Hematopoietic multipotent progenitor cell treated with erythropoietin and hydrocortisone succinate and interleukin-3 and kit ligand, for 8 days (in vitro differentiated cells): ENCODE measurements around the gene FAM13A.
"Not testable (repeated sequence)": the region's sequence is repeated elsewhere in the genome, so short reads cannot be mapped to it uniquely, and the experiment has no call there.

Source experiments
- DNase-seq: peaks from one replicate; pipeline ENCODE4 v3.0.0-alpha.2; 2015

Gene FAM13A

GRCh38 chr4:89039730-89040338, 17.2 kb downstream of the FAM13A start:
- DNase-seq, result no peak

GRCh38 chr4:89036535-89036934, 20.4 kb downstream of the FAM13A start:
- DNase-seq, result no peak

- no peak for DNase-seq
These were observed 25.7 kb downstream of the FAM13A start for GRCh38 chr4:89031272-89031671.

- DNase-seq, result no peak
These were observed 27.4 kb downstream of the FAM13A start for GRCh38 chr4:89029591-89029990.

GRCh38 chr4:89026542-89026941, 30.4 kb downstream of the FAM13A start:
- DNase-seq, result peak; percentile 38

DNA sequence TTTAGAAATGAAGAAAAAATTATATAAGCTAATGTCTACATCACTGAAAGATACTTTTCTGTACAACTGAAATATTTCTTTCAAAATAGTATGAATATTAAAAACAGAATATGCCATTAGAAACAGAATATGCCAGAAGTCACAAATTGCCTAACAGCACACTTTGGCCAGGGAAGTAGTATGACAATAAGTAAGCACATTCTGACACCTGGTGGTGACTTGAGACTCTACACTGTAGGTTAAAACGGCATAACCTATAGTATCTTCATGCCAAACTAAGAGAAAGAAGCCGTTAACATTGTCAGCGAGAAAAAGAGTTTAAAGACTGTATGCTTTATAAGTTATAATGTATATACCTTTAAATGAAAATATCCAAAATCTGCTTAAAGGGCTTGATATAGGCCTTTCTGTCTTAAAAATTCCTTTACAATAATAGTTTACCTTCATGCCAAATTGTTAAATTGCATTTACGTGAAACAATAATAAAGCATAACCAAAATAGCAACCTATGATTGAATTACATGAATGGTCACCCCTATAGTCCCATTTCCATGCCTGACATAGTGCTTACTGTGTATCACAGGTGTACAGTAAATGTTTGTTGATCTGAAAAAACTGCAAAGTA, 32.8 kb downstream of the FAM13A start:
- peak; percentile 85 for DNase-seq

DNA sequence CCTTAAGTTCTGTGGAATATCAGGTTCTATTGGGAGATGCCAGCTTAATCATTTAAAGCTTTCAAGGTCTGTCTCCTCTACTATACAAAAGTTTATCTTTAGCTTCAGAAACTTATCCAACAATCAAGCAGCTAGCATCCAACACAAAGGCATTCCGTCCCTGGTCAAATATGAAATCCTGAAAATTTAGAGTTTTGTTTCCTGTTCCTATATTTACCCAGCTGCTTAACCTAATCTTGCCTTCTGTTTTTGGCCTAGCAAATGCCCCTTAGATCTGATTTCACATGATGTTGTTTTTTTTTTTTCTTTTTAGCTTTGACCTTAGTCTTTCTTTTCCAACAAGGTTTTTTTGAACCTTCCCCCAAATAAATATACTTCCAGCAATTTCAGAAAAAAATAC, 33.8 kb downstream of the FAM13A start:
- DNase-seq, result no peak

- DNase-seq, result no peak
These were observed 34.4 kb downstream of the FAM13A start for GRCh38 chr4:89022426-89023128.

DNA sequence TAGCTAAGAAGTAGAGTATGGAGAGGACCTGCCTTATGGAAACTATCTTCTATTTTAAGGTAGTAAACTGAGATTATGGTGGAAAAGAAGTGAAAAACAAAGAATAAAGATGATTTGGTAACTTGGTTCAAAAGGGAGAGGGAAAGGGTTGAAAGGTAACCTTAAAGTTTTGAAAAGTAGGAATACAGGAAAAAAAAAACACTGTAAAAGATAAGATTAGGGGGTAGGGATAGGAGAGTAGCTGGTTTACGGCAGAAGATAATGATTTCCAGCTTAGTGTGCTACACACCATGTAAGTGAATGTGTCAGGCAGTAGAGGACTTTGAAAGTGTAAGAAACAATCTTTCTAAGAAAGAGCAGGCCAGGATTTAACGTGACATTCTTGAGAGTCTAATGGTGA, 35.3 kb downstream of the FAM13A start:
- no peak for DNase-seq

DNA sequence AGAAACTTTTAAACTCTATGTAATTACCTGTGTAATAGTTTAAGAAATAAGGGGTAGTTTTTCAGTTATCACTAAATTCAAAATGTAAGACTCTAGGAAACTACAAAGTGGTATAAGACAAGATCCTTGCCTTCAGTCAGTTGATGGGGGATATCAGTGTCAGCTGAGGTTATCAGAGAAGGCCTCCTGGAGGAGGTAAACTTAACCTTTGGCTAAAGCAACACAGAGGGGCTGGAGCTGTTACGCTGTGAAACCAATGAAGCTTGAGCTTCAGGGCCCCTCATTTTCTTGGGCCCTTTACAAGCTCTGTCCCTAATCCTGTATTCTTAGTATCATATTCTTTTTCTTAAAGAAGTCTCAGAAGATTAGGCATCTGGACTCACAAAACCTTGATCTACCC, 35.9 kb downstream of the FAM13A start:
- no peak for DNase-seq

GRCh38 chr4:89014897-89015296, 42.1 kb downstream of the FAM13A start:
- not testable (repeated sequence) for DNase-seq

DNA sequence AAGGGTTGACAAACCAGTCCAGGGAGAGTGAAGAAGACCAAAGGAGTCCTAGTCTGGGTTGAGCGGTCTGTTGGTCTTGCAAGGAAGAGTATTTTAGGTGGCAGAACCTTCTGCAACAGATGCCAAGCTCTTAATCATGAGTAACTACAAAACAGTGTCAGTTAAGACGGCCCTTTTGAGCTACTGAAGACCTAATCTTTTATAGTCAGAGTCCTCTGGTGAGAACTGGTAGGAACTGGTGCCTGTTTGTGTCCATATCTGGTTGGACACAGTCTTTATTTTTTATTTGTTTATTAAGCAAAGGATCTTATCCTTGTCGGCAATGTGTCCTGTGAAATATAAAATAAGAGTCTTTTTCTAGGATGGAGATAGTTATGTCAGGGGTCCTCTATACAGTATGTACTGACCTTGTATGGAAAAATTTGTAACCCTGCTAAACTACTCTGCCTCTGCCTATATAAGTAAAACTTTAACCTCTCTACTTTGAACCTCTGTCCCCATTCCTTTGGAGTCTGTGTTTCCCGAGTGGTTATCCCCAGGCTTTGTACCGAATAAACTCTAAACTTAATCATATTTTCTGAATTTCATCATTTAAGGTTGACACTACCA, 47.1 kb downstream of the FAM13A start:
- DNase-seq, result peak; percentile 87

- peak; percentile 45 for DNase-seq
These were observed 47.9 kb downstream of the FAM13A start for GRCh38 chr4:89009115-89009514.

- DNase-seq, result peak; percentile 71
These were observed 48.8 kb downstream of the FAM13A start for GRCh38 chr4:89008166-89008565.

DNA sequence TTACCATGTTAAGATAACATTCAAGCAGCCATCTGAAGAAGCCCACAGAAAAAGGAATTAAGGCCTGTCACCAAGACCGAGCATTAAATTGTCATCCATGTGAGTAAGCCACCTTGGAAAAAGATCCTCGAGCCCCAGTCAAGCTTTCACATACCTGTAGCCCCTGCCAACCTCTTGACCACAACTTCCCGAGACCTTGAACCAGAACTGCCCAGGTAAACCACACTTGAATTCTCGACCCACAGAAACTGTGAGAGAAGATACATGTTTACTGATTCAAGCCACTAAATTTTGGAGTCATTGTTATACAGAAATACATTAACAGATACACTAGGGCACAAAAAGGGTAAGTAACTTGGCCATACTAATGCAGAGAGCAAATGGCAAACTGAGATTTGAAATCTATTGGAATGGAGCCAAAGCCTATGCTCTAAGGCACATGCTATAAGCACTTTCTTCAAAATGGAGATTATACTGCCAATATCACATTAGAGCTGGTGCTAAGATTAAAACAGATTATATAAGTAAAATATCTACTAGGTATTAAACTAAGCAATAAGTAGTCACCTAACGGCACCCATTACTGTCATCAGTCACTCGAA, 49.5 kb downstream of the FAM13A start:
- DNase-seq, result no peak

GRCh38 chr4:89006307-89006706, 50.7 kb downstream of the FAM13A start:
- DNase-seq, result no peak

GRCh38 chr4:89005066-89005465, 51.9 kb downstream of the FAM13A start:
- DNase-seq, result not testable (repeated sequence)

DNA sequence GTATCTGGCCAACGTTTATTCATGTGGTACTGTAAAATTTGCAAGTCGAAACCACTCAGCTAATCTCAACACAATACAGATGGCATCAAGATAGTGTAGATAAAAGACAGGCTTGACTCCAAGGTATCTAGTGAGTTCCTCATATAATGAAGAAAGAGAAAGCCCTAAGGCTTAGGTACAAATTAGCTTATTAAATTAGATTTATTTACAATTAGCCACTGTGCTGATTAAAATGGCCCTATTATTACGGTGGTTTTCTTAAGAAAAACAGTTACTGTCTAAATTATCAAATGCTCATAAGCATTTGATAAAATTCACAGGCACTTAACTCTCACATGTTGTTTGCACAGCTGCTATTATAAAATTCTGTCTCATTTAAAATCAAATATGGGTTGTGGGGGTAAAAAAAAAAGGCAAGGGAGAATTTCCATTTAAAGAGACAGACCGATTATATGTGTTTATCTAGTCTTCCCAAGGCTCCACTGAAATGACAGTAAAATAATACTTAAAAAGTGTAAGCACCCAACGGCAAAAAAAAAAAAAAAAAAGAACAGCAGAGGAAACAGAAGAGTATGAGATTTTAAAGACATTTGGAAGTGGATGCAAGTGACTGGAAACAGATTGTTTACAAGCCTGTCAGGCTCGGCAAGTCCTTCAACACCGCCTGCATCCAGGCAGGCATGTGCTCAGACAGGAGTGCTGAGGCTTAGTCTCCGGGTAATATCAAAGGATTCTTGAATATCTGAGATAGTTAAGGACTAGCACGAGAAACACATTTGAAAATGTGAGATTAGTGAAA, 55.1 kb downstream of the FAM13A start:
- no peak for DNase-seq

DNA sequence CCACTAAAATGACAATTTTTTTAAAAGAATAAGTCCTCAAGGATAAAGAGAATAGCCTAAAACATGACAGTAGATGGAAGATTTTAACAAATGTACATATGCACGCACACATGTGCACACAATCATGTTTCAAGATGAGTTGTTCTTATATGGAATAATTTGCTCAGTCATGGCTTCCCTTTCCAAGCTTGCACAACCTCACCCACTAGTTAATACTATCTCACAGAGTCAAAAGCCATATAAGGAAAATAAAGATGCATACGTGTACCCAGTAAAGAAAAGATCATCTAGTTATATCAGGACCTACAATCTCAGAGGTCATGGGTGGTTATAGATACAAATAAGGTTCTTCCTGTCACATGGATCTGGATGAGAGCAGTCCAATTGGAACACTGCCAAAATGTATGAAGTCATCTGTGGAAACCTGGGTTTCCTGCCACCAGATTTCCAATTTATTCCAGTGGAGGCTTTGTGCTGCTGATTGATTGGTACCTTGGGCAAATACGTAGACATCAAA, 56.1 kb downstream of the FAM13A start:
- DNase-seq, result peak; percentile 64

DNA sequence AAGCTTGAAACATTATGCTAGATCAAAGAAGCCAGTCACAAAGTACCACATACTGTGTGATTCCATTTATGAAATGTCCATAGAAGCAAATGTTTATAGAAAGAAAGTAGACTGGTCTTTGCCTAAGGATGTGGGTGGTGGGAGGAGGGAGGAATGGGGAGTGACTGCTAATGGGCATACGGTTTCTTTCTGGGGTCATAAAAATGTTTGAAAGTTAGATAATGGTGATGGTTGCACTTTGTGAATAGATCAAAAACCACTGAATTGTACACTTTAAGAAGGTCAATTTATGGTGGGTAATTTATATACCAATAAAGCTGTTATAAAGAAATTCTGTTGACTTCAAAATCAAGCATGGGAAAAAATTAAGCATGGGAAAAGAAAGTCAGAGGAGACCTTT, 56.6 kb downstream of the FAM13A start:
- no peak for DNase-seq

DNA sequence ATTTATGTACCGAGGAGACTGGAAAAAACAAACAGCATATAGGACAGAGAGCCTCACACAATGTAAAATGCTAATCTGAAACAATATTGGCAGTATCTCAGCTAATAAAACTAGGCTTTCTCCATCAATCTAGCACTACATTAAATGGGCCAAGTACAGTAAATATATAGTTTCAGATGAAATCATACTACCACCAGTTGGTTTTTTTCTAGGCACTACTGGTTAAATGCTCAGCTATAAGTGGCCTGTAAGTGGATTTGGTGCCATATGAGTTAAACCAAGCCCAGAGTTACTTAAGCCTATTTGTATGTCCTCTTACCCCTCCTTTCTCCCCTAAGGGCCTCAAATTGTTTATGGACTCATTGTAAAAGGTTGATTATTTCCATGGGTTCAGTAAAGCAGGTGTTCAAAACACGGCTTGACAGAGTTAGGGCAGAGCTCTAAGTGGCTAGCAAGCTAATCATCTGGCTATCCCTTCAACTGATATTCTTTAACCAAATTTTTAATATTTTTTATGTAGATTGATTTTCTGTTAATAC, 57.5 kb downstream of the FAM13A start:
- no peak for DNase-seq

DNA sequence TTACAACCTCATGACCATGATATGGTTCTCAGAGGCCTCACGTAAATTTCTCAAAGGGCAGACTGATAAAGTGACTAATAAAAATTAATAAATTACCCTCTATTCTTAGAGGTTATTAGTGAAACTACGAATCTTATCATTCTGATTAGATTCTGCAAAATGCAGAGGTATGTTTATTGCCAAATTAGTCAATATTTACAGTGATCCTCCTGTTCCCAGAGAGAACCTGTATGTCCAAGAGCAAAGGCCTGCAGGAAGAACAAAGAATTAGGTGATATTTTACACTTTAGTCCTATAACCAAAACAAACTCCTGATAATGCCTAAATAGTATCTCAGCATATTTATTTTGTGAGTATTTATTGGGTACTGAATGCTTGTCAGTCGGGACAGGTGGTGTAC, 58.1 kb downstream of the FAM13A start:
- no peak for DNase-seq
